ENCODE results near the gene BLOC1S3. TPM values are rescaled to one million over a fixed set of nuclear protein-coding genes. Genes with fewer than 3 reads are reported as not detected.

Gene BLOC1S3
- total RNA-seq, 3 donors from 2014 or later (not counting 1 experiment from before 2014, with no cell fraction given), result 20.9 to 26.3 (median 21.8) TPM

DNA sequence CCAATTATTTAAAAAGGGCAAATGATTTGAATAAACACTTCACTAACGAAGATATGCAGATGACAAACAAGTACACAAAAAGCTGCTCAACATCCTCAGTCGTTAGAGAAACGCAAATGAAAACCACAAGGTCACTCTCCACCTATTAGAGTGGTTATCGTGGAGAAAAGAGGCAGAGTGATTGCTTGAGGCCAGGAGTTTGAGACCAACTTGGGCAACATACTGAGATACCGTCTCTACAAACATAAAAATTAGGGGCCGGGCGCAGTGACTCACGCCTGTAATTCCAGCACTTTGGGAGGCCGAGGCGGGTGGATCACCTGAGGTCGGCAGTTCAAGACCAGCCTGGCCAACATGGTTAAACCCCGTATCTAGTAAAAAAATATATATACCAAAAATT, 27.2 kb downstream of the BLOC1S3 start:
- TF ChIP-seq, protein P1, sequence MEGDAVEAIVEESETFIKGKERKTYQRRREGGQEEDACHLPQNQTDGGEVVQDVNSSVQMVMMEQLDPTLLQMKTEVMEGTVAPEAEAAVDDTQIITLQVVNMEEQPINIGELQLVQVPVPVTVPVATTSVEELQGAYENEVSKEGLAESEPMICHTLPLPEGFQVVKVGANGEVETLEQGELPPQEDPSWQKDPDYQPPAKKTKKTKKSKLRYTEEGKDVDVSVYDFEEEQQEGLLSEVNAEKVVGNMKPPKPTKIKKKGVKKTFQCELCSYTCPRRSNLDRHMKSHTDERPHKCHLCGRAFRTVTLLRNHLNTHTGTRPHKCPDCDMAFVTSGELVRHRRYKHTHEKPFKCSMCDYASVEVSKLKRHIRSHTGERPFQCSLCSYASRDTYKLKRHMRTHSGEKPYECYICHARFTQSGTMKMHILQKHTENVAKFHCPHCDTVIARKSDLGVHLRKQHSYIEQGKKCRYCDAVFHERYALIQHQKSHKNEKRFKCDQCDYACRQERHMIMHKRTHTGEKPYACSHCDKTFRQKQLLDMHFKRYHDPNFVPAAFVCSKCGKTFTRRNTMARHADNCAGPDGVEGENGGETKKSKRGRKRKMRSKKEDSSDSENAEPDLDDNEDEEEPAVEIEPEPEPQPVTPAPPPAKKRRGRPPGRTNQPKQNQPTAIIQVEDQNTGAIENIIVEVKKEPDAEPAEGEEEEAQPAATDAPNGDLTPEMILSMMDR (IDR thresholded peaks at IDR 0.05), result no peak
- Histone ChIP-seq H3K4me3 (ENCODE audit: low read length) (no peak overlapping the region), H3K9me3 (ENCODE audit: control insufficient read depth, insufficient read depth, low read length) (no peaks in the 10 kb centered on the region), H3K27ac (ENCODE audit: low read length) (no peak overlapping the region), H3K4me1 (ENCODE audit: control insufficient read depth, insufficient read depth, low read length) (no peaks in the 10 kb centered on the region), H3K36me3 (ENCODE audit: control insufficient read depth, insufficient read depth, low read length) (no peaks in the 10 kb centered on the region), H3K27me3 (ENCODE audit: control insufficient read depth, insufficient read depth, low read length) (no peaks in the 10 kb centered on the region)
- H3K9me3 Mint-ChIP-seq, result no peaks in the 10 kb centered on the region
- no peak overlapping the region for H3K27ac Mint-ChIP-seq
- intact Hi-C loops (cut with micrococcal nuclease), result no loop called here
- ATAC-seq (no peak), DNase-seq (no peak)
- no peaks in the 10 kb centered on the region for H3K36me3 Mint-ChIP-seq
- H3K4me1 Mint-ChIP-seq, result no peaks in the 10 kb centered on the region
- H3K27me3 Mint-ChIP-seq (ENCODE audit: low read depth in 2 of 2), result no peaks in the 10 kb centered on the region
- 96% methylated on average over 10 of the region's 12 CpGs for WGBS (ENCODE audit: insufficient coverage)
- H3K4me3 Mint-ChIP-seq, result no peak overlapping the region

DNA sequence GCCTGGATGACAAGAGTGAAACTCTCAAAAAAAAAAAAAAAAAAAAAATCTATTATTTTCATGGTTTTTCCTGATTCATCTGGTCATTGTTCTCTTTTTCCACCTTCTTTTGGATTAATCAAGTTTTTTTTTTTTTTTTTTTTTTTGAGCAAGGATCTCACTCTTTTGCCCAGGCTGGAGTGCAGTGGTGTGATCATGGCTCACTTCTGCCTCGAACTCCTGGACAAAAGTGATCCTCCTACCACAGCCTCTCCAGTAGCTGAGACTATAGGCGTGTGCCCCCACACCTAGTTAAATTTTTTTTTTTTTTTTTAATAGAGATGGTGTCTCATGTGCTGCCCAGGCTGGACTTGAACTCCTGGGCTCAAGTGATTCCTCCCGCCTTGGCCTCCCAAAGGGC, 27.7 kb downstream of the BLOC1S3 start:
- Histone ChIP-seq H3K4me3 (ENCODE audit: low read length) (no peak overlapping the region), H3K9me3 (ENCODE audit: control insufficient read depth, insufficient read depth, low read length) (no peaks in the 10 kb centered on the region), H3K27me3 (ENCODE audit: control insufficient read depth, insufficient read depth, low read length) (no peaks in the 10 kb centered on the region), H3K27ac (ENCODE audit: low read length) (no peak overlapping the region), H3K36me3 (ENCODE audit: control insufficient read depth, insufficient read depth, low read length) (no peaks in the 10 kb centered on the region), H3K4me1 (ENCODE audit: control insufficient read depth, insufficient read depth, low read length) (no peaks in the 10 kb centered on the region)
- no peaks in the 10 kb centered on the region for H3K9me3 Mint-ChIP-seq
- WGBS (ENCODE audit: insufficient coverage), result 83% methylated on average over 1 of the region's 3 CpGs
- intact Hi-C loops (cut with micrococcal nuclease), result no loop called here
- no peak overlapping the region for H3K27ac Mint-ChIP-seq
- no peaks in the 10 kb centered on the region for H3K4me1 Mint-ChIP-seq
- no peak for ATAC-seq
- H3K4me3 Mint-ChIP-seq, result no peak overlapping the region
- no peaks in the 10 kb centered on the region for H3K36me3 Mint-ChIP-seq
- TF ChIP-seq, protein P1 (IDR thresholded peaks at IDR 0.05), result no peak
- no peak for DNase-seq
- H3K27me3 Mint-ChIP-seq (ENCODE audit: low read depth in 2 of 2), result no peaks in the 10 kb centered on the region

DNA sequence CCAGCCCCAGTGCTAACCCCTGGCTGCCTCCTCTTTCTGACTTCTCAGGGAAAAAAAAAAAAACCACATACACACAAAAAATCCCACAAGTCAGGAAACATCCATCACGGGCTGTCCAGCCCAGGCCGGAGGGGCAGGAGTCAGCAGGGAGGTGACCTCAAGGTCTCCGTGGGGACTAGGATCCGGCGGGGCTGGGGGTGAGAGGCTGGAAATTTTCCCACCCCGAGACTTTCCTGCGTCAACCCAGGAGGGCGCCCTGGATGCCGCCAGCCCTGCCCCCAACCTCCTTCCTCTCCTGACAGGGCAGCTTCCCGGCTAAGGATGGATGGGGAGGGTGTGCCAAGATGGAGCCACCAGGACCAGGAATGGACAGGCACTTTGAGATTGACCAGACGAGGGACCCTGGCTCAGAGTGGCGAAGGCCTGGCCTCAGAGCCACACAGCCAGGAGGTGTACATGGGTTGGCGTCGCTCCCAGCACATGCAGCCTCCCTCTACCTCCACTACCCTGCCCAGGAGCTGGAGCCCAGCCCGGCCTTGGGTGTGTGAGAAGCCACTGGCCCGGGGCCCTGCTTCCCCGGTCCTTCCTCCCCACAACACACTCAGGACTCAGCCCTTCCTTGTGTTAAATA, 33.3 kb downstream of the BLOC1S3 start:
- 25% methylated on average over 12 of the region's 17 CpGs for WGBS (ENCODE audit: insufficient coverage)
- Histone ChIP-seq H3K27ac (ENCODE audit: low read length) (no peak overlapping the region), H3K36me3 (ENCODE audit: control insufficient read depth, insufficient read depth, low read length) (no peaks in the 10 kb centered on the region), H3K27me3 (ENCODE audit: control insufficient read depth, insufficient read depth, low read length) (peaks cover 13% of the 10 kb centered on the region), H3K4me3 (ENCODE audit: low read length) (no peak overlapping the region), H3K4me1 (ENCODE audit: control insufficient read depth, insufficient read depth, low read length) (peaks cover 10% of the 10 kb centered on the region), H3K9me3 (ENCODE audit: control insufficient read depth, insufficient read depth, low read length) (no peaks in the 10 kb centered on the region)
- DNase-seq (no peak), ATAC-seq (no peak)
- intact Hi-C loops (cut with micrococcal nuclease), result no loop called here
- H3K9me3 Mint-ChIP-seq, result no peaks in the 10 kb centered on the region
- H3K27ac Mint-ChIP-seq, result no peak overlapping the region
- TF ChIP-seq, protein P1 (IDR thresholded peaks at IDR 0.05), result no peak
- peaks cover 0 to 4% of the 10 kb centered on the region in 2 donors for H3K27me3 Mint-ChIP-seq (ENCODE audit: low read depth in 2 of 2)
- no peak overlapping the region for H3K4me3 Mint-ChIP-seq
- no peaks in the 10 kb centered on the region for H3K36me3 Mint-ChIP-seq
- peaks cover 8% of the 10 kb centered on the region in 2 donors for H3K4me1 Mint-ChIP-seq

DNA sequence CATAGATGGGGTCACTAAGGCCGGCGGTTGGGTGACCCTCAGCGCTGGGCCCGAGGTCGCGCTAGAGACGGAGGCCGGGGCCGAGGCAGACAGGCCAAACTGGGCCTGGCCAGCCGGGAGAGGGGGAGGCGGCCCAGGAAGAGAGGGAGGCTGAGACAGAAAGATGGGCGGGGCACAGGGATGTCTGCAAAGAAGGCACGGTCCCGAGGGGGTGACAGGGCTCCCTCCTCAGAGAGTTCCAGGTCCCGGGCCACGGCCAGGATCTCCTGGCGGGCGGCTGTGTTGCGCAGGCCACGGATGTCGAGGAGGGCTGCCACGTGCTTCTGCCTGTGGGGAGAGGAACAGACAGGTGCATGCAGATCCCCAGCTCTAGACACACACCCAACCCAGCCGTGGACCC, 34.4 kb downstream of the BLOC1S3 start:
- 88% methylated on average over 23 of the region's 23 CpGs for WGBS (ENCODE audit: insufficient coverage)
- H3K27me3 Mint-ChIP-seq (ENCODE audit: low read depth in 2 of 2), result peaks cover 0 to 4% of the 10 kb centered on the region in 2 donors
- DNase-seq (no peak), ATAC-seq (no peak)
- TF ChIP-seq, protein P1 (IDR thresholded peaks at IDR 0.05), result no peak
- H3K4me3 Mint-ChIP-seq, result no peak overlapping the region
- no peak overlapping the region for H3K27ac Mint-ChIP-seq
- no peaks in the 10 kb centered on the region for H3K9me3 Mint-ChIP-seq
- H3K4me1 Mint-ChIP-seq, result peaks cover 8% of the 10 kb centered on the region in 2 donors
- Histone ChIP-seq H3K9me3 (ENCODE audit: control insufficient read depth, insufficient read depth, low read length) (no peaks in the 10 kb centered on the region), H3K27ac (ENCODE audit: low read length) (no peak overlapping the region), H3K4me1 (ENCODE audit: control insufficient read depth, insufficient read depth, low read length) (peaks cover 10% of the 10 kb centered on the region), H3K4me3 (ENCODE audit: low read length) (no peak overlapping the region), H3K27me3 (ENCODE audit: control insufficient read depth, insufficient read depth, low read length) (peaks cover 18% of the 10 kb centered on the region), H3K36me3 (ENCODE audit: control insufficient read depth, insufficient read depth, low read length) (no peaks in the 10 kb centered on the region)
- intact Hi-C loops (cut with micrococcal nuclease), result no loop called here
- H3K36me3 Mint-ChIP-seq, result no peaks in the 10 kb centered on the region
